HG03097 (cell line): ENCODE measurements around the gene MOB1A.
A peak's percentile ranks its signal among the peaks of the same experiment; 100 is the strongest.
"Not testable (repeated sequence)": the region's sequence is repeated elsewhere in the genome, so short reads cannot be mapped to it uniquely, and the experiment has no call there.

Experiments
- ATAC-seq: cut with Tn5 transposase; IDR thresholded peaks from one replicate; pipeline ENCODE4 v1.9.1; 2021; ENCODE audit not compliant: unreplicated experiment, low FRiP score

MOB1A gene

GRCh38 chr2:74199275-74199701 lies 20.6 kb upstream of the MOB1A start:
- ATAC-seq, result no peak

GRCh38 chr2:74198461-74199274 lies 20.0 kb upstream of the MOB1A start, which contains the start of gene MTHFD2:
MTHFD2 (plus strand) TSS chr2:74198615; CDS start chr2:74198642, 27 bp downstream.
- ATAC-seq, result peak; percentile 84

- no peak for ATAC-seq
These were observed 19.4 kb upstream of the MOB1A start for GRCh38 chr2:74198023-74198460.

GRCh38 chr2:74197049-74197448 lies 18.4 kb upstream of the MOB1A start:
- no peak for ATAC-seq

GRCh38 chr2:74194799-74195198 lies 16.1 kb upstream of the MOB1A start:
- no peak for ATAC-seq

GRCh38 chr2:74191596-74192380 lies 13.1 kb upstream of the MOB1A start:
- no peak for ATAC-seq

GRCh38 chr2:74188696-74189095 lies 10.0 kb upstream of the MOB1A start:
- ATAC-seq, result no peak

GRCh38 chr2:74188018-74188601 lies 9.4 kb upstream of the MOB1A start:
- no peak for ATAC-seq

GRCh38 chr2:74186706-74187105 lies 8.0 kb upstream of the MOB1A start:
- ATAC-seq, result not testable (repeated sequence)

GRCh38 chr2:74186038-74186437 lies 7.4 kb upstream of the MOB1A start:
- no peak for ATAC-seq

- ATAC-seq, result no peak
These were observed 5.2 kb upstream of the MOB1A start for GRCh38 chr2:74183878-74184277.

- peak; percentile 32 for ATAC-seq
These were observed 3.1 kb upstream of the MOB1A start for GRCh38 chr2:74181739-74182138.

- ATAC-seq, result peak; percentile 4
These were observed 585 bp upstream of the MOB1A start for GRCh38 chr2:74179063-74179865.

GRCh38 chr2:74177696-74178095 lies 983 bp downstream of the MOB1A start:
- ATAC-seq, result no peak

GRCh38 chr2:74174909-74175308 lies 3.8 kb downstream of the MOB1A start:
- ATAC-seq, result no peak

GRCh38 chr2:74168739-74169138 lies 9.9 kb downstream of the MOB1A start:
- no peak for ATAC-seq

- ATAC-seq, result no peak
These were observed 13.9 kb downstream of the MOB1A start for GRCh38 chr2:74164761-74165160.

- ATAC-seq, result no peak
These were observed 15.7 kb downstream of the MOB1A start for GRCh38 chr2:74162951-74163350.

- no peak for ATAC-seq
These were observed 22.8 kb downstream of the MOB1A start for GRCh38 chr2:74155830-74156229.

- ATAC-seq, result no peak
These were observed 25.7 kb downstream of the MOB1A start for GRCh38 chr2:74152954-74153353.
